GM18858 (cell line): Measurements from ENCODE around the gene CC2D1A.

Experiments
- ATAC-seq: cut with Tn5 transposase; IDR thresholded peaks from one replicate; pipeline ENCODE4 v1.9.1; 2021; ENCODE audit not compliant: unreplicated experiment

CC2D1A gene

DNA sequence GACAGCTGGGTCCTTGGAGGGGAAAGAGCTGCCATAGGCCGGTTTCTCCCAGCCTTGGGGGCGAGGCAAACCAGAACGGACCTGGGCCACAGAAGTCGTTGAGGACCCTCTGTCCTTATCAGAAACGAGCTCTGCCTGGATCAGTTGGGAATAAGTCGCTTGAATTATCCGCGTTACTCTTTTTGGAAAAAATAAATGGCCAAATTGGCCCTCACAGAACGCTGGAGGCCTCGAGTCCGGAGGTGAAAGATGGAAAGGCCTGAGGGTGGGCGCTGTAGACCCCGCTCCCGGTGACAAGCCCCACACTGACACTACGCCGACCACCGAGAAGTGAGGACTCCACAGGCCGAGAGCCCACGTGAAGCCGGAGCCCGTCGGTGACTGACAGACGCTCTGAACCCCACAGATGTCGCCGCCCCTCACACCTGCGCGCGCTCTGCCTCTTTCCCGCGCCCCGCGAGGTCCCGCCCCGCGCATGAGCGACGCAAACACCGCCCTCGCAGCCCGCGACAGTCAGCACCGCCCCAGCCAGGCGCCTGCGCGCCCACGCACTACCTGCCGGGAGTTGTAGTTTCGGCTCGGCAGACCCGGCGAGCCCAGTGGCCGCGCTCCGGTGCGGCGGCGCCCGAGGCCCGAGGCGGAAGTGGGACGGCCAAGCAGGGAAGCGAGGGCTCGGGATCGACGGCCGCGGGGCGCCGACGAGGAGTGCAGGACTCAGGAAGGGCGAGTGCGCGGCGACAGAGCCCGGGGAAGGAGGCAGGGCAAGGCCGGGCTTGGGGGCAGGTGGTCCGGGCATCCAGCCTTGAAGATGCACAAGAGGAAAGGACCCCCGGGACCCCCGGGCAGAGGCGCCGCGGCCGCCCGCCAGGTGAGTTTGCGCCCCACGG is at the start of gene CC2D1A, which contains the start of gene BRME1:
Gene CC2D1A (plus strand): TSS at position 568 of the 887 bp plus-strand sequence. CDS start 241 bp downstream, at position 809.
Gene BRME1 (minus strand): TSS at position 484 of the 887 bp plus-strand sequence. CDS start 1,225 bp downstream, outside the sequence.
- ATAC-seq, result peak; percentile 76

DNA sequence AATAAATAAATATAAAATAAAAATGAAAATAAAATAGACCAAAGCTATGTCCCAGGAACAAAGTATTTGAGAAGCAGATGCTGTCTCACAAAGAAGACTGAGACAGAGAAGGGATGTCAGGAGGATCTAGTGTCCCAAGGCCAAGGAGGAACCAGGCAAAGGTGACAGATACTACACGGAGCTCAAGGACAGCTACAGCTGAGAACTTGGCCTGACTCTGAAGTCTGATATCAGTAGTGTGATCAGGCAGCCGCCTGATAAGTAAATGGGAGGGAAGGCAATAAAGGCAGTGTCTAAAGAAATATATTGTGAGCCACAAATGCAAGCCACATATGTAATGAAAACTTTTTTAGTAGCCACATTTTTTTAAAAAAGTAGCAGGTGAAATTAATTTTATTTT is 49.5 kb upstream of the CC2D1A start:
- no peak for ATAC-seq

- ATAC-seq, result no peak
These were observed 46.6 kb upstream of the CC2D1A start for GRCh38 chr19:13859361-13859880.

DNA sequence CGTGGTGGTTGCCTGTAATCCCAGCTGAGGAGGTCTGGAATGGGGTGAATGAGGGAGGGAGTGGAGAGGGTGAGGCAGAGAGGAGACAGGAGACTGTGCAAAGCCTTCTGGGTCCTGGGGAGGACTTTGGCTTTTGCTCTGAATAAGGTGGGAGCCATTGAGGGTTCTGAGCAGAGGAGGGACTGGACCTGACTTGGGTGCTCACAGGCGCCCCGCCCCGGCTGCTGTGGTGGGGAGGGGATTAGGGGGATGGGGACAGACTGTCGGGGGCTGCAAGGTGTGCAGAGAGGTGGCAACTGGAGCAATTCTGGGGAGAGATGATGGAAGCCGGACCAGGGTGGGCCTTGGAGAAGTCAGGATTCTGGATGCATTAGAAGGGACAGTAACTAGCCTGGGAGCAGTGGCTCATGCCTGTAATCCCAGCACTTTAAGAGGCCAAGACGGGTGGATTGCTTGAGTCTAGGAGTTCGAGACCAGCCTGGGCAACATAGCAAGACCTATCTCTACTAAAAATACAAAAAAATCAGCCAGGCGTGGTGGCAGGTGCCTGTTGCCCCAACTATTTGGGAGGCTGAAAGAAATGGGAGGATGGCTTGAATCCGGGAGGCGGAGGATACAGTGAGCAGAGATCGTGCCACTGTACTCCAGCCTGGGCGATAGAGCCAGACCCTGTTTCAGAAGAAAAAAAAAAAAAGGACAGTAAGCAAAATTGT is 45.2 kb upstream of the CC2D1A start:
- no peak for ATAC-seq

DNA sequence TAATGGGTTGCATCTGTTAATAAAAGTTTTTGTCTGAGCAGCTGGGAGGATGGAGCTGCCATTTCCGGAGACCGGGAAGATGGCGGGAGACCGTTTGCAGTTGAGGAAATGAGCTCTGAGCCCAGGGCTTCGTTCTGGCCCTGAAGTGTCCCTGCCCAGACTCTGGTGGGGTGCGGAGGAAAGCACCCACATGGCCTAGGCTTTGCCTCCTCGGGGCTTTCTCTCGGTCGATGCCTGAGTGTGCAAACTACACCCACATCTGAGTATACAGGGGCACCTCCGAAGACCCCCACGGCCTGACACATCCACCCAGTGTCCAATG is 44.6 kb upstream of the CC2D1A start:
- no peak for ATAC-seq

- no peak for ATAC-seq
These were observed 44.1 kb upstream of the CC2D1A start for GRCh38 chr19:13861714-13862531.

GRCh38 chr19:13864046-13864666 is 41.8 kb upstream of the CC2D1A start:
- ATAC-seq, result no peak

- ATAC-seq, result no peak
These were observed 41.1 kb upstream of the CC2D1A start for GRCh38 chr19:13864667-13865570.

- no peak for ATAC-seq
These were observed 40.2 kb upstream of the CC2D1A start for GRCh38 chr19:13865571-13866462.

- ATAC-seq, result no peak
These were observed 39.4 kb upstream of the CC2D1A start for GRCh38 chr19:13866463-13867046.

- no peak for ATAC-seq
These were observed 37.3 kb upstream of the CC2D1A start for GRCh38 chr19:13868663-13869062.

DNA sequence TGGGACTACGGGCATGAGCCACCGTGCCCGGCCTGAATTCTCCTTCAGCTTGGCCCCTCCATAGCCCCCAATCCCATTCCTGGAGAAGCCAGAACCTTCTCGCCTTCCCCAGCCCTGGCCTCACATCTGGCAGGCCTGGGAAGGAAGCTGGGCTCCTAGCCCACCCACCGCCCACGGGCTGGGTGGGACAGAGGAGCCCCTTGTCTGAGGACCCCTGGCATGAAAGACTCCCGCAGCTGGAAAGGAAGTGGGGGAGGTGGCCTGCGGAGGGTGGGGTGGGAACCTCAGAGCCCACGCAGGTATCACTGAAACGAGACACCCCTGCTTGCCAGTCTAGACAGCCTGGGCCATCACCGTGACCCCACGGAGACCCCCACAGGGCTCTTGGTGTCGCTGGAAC is 36.7 kb upstream of the CC2D1A start:
- no peak for ATAC-seq

- ATAC-seq, result no peak
These were observed 35.1 kb upstream of the CC2D1A start for GRCh38 chr19:13870873-13871272.

- ATAC-seq, result no peak
These were observed 33.7 kb upstream of the CC2D1A start for GRCh38 chr19:13872339-13872694.

- ATAC-seq, result no peak
These were observed 33.2 kb upstream of the CC2D1A start for GRCh38 chr19:13872695-13873389.

GRCh38 chr19:13873834-13874515 is 32.0 kb upstream of the CC2D1A start:
- no peak for ATAC-seq

DNA sequence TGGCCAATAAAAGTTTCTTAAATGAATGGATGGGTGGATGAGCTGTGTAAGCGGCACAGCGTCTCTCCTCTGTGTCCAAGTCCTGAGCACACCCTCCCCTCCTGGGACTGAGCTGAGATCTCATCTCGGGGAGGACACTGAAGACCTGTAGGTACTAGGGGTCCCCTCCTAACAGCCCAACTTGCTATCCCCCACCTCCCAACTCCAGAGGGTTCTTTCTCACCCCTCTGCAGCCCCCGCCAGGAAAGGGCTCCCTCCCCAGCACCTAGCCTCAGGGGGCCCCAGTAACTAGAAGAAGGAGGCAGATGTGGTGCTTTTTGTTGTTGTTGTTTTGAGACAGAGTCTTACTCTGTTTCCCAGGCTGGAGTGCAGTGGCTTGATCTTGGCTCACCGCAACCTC is 30.2 kb upstream of the CC2D1A start:
- ATAC-seq, result no peak
